GM18511 (cell line): ENCODE data around the gene LIPI.
"Not testable (repeated sequence)": the region's sequence is repeated elsewhere in the genome, so short reads cannot be mapped to it uniquely, and the experiment has no call there.

Experiments used
- ATAC-seq: cut with Tn5 transposase; IDR thresholded peaks from one replicate; pipeline ENCODE4 v1.9.1; 2021; ENCODE audit warnings: mild to moderate bottlenecking, moderate library complexity; ENCODE audit not compliant: unreplicated experiment

LIPI gene

DNA sequence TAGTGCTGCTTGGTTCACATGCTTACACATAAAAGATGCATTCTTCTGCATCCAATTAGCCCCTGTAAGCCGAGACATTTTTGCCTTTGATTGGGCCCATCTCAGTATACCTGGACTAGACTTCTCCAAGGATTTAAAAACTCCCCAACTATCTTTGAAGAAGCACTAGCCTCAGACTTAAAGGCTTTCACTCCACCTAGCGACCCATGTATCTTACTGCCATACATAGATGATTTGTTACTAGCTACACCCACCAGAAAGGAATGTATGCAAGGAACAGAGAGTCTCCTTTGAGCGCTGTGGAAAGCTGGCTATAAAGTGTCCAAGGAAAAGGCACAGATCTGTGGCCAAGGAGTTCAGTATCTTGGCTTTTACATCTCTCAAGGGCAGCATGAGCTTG lies 91.7 kb downstream of the LIPI start:
- no peak for ATAC-seq

GRCh38 chr21:14116080-14116481 lies 94.7 kb downstream of the LIPI start:
- ATAC-seq = peak; percentile 88

DNA sequence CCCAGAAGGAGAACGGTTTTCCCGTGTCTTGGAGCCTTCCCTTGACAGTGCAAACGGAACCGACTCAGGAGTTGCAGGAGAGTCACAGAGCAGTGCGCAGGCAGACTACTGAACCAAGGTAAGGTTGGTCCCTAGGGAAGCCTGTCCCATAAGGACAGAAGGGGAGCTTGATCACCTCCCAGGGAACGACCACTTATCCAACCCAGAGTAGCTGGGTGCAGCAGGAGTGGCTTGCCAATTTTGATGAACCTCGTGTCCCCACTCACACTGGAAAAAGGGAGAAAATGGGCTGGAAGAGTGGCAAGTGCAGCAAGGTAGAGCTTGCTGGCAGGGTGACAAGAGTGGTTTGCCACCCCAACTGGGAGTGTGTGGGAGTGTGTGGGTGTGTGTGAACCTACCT lies 95.1 kb downstream of the LIPI start:
- ATAC-seq = no peak

DNA sequence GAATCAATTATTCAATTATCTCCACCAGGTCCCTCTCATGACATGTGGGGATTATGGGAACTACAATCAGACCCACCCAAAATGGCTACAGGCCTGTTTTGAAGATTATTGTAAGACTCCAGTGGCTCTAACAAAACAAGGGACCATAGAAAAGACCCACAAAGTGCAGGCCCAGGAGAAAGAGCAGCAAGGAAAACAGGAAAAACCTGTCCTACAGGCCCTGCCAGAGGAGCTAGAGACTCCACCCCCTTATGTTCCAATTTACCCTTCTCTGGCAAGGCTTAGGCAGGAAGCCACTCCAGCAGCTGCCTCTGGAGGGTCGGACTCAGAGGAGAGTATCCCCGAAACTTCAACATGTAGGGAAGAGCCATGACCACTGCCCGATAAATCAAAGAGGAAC lies 96.5 kb downstream of the LIPI start:
- ATAC-seq = no peak

DNA sequence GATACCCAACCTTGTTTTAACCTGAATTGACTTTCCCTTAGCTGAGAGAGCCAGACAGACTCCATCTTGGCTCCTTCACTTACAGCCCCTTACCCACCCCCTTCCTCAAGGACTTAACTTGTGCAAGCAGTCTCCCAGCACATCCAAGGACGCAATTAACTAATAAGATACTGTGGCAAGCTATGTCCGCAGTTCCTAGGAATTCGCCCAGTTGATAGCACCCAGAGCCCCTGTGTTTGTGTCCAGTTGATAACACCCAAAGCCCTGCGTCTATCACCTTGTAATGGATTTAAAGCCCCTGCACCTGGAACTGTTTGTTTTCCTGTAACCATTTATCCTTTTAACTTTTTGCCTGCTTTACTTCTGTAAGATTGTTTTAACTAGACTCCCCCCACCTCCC lies 106.2 kb downstream of the LIPI start:
- not testable (repeated sequence) for ATAC-seq

GRCh38 chr21:14099570-14099969 lies 111.2 kb downstream of the LIPI start:
- no peak for ATAC-seq

- no peak for ATAC-seq
Observed at GRCh38 chr21:14097881-14098499, 112.8 kb downstream of the LIPI start.

- ATAC-seq = no peak
Observed at GRCh38 chr21:14096577-14096976, 114.2 kb downstream of the LIPI start.

GRCh38 chr21:14096172-14096571 lies 114.6 kb downstream of the LIPI start:
- no peak for ATAC-seq

GRCh38 chr21:14095056-14095455 lies 115.7 kb downstream of the LIPI start:
- ATAC-seq = no peak

- ATAC-seq = no peak
Observed at GRCh38 chr21:14092834-14093560, 117.8 kb downstream of the LIPI start.

DNA sequence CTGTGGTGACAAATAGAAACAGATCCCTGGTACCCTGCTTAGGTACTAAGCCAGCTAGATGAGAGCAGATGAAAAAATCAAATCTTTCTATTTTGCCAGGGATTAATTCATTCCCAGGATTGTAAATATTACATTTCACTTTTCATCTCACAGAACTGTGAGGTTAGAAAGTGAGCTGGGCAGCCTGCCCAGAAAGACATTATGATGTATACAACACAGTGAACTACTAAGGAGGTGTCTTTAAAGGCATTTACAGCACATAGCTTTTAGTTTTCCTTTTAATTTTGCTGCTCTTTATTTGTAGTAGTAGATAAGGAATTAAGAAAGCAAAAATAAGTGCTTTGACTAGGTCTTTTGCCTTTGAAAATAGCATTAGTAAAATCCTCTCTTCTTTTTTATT lies 120.6 kb downstream of the LIPI start:
- not testable (repeated sequence) for ATAC-seq

DNA sequence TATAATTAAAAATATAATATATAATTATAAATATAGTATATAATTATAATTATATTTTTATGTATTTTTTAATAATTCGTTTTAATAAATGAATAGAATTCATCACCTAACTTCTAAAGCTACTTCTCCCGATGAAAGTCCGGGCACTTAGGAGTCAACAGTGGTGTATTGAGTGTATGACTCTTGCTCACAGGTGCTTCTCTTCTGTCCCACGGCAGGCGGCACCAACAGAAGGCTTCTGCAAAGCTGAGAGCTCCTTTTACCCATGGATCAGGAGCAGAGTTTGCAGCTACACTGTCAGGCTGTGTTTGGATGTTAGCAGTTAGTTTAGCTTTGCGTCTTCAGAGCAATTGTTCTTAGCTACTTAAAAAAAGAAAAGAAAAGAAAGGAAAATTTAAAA lies 122.4 kb downstream of the LIPI start:
- ATAC-seq = no peak

DNA sequence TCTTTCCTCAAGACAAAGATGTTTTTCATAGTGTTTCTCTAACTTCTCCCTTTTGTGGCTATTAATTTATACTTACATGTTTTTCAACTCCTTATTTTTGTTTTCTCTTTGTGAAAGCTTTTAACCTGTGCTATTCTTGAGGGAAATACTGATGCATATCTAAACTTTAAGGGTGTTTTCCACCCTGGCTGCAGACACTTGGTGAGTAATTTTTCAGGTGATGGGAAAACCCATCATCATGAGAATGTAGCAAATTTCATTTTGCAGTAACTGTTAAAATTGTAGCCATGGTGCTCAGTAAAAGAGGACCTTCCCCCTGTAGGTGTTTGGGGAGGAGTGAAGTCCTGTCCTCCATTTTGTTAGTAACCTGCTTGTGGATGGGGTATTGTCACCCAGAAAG lies 124.2 kb downstream of the LIPI start:
- peak; percentile 66 for ATAC-seq

- ATAC-seq = no peak
Observed at GRCh38 chr21:14084701-14085100, 126.1 kb downstream of the LIPI start.

DNA sequence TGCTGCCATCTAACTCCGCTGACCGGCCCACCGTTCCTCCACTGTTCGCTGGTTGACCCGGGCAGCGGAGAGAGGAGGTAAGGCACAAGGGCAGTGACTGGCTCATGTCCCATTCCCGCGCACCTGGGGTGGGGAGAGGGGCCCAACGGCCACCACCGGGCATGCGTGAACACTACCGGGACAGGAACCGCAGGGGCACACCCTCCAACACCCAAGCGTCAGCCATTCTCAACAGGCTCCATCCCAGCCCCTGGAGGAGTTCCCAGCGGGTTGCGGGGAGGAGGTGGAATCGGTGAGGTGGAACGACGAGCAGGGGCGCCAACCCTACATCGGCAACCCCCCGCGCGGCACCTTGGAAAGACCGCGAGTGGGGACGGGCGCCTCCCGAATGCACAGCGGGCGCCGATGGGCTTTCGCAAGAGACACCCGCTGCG lies 126.7 kb downstream of the LIPI start:
- ATAC-seq = no peak

GRCh38 chr21:14080764-14081096 lies 130.0 kb downstream of the LIPI start:
- ATAC-seq = no peak

DNA sequence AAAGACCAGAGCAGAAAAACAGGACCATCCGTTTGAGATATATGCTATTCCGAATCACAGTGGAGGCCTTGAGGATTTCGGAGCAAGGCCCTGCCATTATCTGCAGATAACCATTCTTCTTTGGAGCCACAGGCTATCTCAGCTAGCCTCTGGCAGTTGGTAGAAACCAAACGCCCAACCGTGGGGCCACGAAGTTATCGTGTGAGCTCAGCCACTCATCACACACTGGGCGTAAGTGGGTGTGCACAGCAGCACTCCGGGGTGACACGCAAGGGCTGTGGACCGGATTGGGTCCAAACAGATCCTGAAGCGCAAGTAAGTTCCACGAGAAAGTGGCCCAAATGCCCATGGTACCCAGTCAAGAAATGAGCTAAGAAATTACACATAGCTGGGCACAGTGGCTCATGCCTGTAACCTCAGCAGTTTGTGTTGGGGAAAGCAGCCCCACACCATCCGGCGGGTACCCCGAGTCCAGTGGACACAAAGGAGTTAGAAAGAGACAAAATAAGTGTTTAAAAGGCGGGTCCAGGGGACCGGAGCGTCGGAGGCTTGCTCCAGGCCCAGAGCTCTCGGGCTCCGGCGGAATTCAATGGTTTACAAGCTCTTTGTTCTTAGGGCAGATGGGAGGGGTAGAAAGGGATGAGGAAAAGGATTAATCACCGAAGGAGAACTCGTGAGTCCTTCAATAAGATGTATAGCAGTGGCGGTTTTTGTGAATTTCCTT lies 130.6 kb downstream of the LIPI start:
- no peak for ATAC-seq

GRCh38 chr21:14078746-14079375 lies 131.9 kb downstream of the LIPI start:
- no peak for ATAC-seq

- ATAC-seq = no peak
Observed at GRCh38 chr21:14076143-14076806, 134.5 kb downstream of the LIPI start.
